ENCODE results near the gene FAM83B. TPM values are rescaled to one million over a fixed set of nuclear protein-coding genes. Genes with fewer than 3 reads are reported as not detected.
"Not testable (repeated sequence)": the region's sequence is repeated elsewhere in the genome, so short reads cannot be mapped to it uniquely, and the experiment has no call there.

FAM83B gene
- total RNA-seq, 4 donors from 2014 or later = 4.1 TPM; not detected in 3

DNA sequence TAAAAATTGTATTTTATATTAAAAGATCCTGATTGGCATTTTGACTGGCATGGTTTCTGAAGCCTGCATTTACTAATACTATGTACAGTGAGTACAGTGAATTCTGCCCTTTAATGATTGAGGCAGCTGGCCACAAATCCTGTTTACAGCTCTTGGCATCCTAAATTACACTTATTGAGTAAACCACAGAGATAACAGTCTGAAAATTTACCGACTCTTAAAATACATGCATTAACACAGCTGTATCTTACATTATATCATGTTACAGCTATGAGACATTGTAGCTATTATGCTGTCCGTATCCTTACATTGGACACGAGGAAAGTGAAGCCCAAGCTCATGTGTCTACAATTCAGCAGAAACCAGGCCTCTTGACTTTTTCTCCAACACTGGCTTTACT lies 90.8 kb downstream of the FAM83B start:
- no peak for TF ChIP-seq POLR2AphosphoS5 (IDR thresholded peaks at IDR 0.05)
- no peaks in the 10 kb centered on the region for H3K36me3 ChIP-seq
- ATAC-seq = no peak
- no peak overlapping the region for H3K27ac ChIP-seq
- H3K4me1 ChIP-seq = no peaks in the 10 kb centered on the region
- 49 to 63% methylated on average over 3 of the region's 3 CpGs for WGBS, 2 donors (ENCODE audit: low coverage in 1 of 2)
- peaks cover 0 to 13% (median 0%) of the 10 kb centered on the region in 3 donors for H3K9me3 ChIP-seq
- no peak overlapping the region for H3K4me3 ChIP-seq
- H3K27me3 ChIP-seq = no peaks in the 10 kb centered on the region

- Histone ChIP-seq H3K9me3 (no peaks in the 10 kb centered on the region), H3K4me1 (no peaks in the 10 kb centered on the region), H3K27ac (no peak overlapping the region), H3K27me3 (no peaks in the 10 kb centered on the region), H3K36me3 (no peaks in the 10 kb centered on the region), H3K4me3 (no peak overlapping the region)
- TF ChIP-seq EP300 (IDR thresholded peaks at IDR 0.05) = no peak
- TF ChIP-seq CTCF (IDR thresholded peaks at IDR 0.05) = no peak
- TF ChIP-seq POLR2AphosphoS5 (IDR thresholded peaks at IDR 0.05) = no peak
- TF ChIP-seq POLR2A (IDR thresholded peaks at IDR 0.05) = no peak
- ATAC-seq = no peak
Measured at GRCh38 chr6:54957698-54958097, 111.1 kb downstream of the FAM83B start.

- H3K27me3 ChIP-seq = no peaks in the 10 kb centered on the region
- ATAC-seq = no peak
- WGBS, 2 donors (ENCODE audit: low coverage in 1 of 2) = 9 to 17% methylated on average over 3 of the region's 3 CpGs
- H3K4me1 ChIP-seq = no peaks in the 10 kb centered on the region
- no peak for TF ChIP-seq POLR2AphosphoS5 (IDR thresholded peaks at IDR 0.05)
- no peak for TF ChIP-seq POLR2A (IDR thresholded peaks at IDR 0.05)
- no peak for TF ChIP-seq CTCF (IDR thresholded peaks at IDR 0.05)
- no peak for TF ChIP-seq EP300 (IDR thresholded peaks at IDR 0.05)
- no peak overlapping the region for H3K4me3 ChIP-seq
- no peaks in the 10 kb centered on the region for H3K36me3 ChIP-seq
- H3K9me3 ChIP-seq = no peaks in the 10 kb centered on the region
- H3K27ac ChIP-seq = no peak overlapping the region
Measured at GRCh38 chr6:54958446-54958845, 111.9 kb downstream of the FAM83B start.

- Histone ChIP-seq H3K27ac (no peak overlapping the region), H3K36me3 (no peaks in the 10 kb centered on the region), H3K4me3 (no peak overlapping the region), H3K9me3 (no peaks in the 10 kb centered on the region), H3K4me1 (no peaks in the 10 kb centered on the region), H3K27me3 (no peaks in the 10 kb centered on the region)
- 68 to 80% methylated on average over 4 of the region's 4 CpGs for WGBS, 2 donors (ENCODE audit: low coverage in 1 of 2)
- ATAC-seq = no peak
- TF ChIP-seq POLR2A (IDR thresholded peaks at IDR 0.05) (no peak), CTCF (IDR thresholded peaks at IDR 0.05) (no peak), POLR2AphosphoS5 (IDR thresholded peaks at IDR 0.05) (no peak), EP300 (IDR thresholded peaks at IDR 0.05) (no peak)
Measured at GRCh38 chr6:54959820-54960219, 113.2 kb downstream of the FAM83B start.

- H3K27me3 ChIP-seq, H3K9me3 ChIP-seq, H3K4me1 ChIP-seq, ATAC-seq, H3K36me3 ChIP-seq, H3K4me3 ChIP-seq, H3K27ac ChIP-seq: not testable (repeated sequence)
- WGBS, 2 donors (ENCODE audit: low coverage in 1 of 2) = 95 to 100% methylated on average over 1 to 20 of the region's 23 CpGs
Measured at GRCh38 chr6:54961372-54961771, 114.8 kb downstream of the FAM83B start.

- Histone ChIP-seq H3K27me3 (no peaks in the 10 kb centered on the region), H3K9me3 (no peaks in the 10 kb centered on the region), H3K27ac (no peak overlapping the region), H3K4me1 (no peaks in the 10 kb centered on the region), H3K4me3 (no peak overlapping the region), H3K36me3 (no peaks in the 10 kb centered on the region)
- no peak for ATAC-seq
- TF ChIP-seq POLR2A (IDR thresholded peaks at IDR 0.05) = no peak
- no peak for TF ChIP-seq POLR2AphosphoS5 (IDR thresholded peaks at IDR 0.05)
- WGBS, 2 donors (ENCODE audit: low coverage in 1 of 2) = 94 to 100% methylated on average over 3 of the region's 3 CpGs
Measured at GRCh38 chr6:54970337-54970736, 123.8 kb downstream of the FAM83B start.

DNA sequence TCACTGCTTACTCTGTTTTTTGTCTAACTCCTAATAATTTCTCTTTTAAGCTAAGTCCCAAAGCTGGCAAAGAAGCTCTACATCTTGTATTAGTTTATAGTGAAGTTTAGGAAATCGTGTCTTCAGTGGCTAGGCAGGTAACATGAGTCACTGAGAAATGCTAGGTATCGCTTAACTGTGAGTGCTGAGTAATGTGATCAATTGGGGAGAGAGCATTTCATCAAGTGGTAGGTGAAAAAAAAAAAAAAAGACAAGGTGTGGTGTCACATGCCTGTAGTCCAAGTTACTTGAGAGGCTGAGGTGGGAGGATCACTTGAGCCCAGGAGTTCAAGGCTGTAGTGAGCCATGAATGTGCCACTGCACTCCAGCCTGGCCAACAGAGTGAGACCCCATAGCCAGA lies 125.3 kb downstream of the FAM83B start:
- no peaks in the 10 kb centered on the region for H3K36me3 ChIP-seq
- 40 to 70% methylated on average over 2 of the region's 2 CpGs for WGBS, 2 donors (ENCODE audit: low coverage in 1 of 2)
- no peaks in the 10 kb centered on the region for H3K27me3 ChIP-seq
- no peak overlapping the region for H3K4me3 ChIP-seq
- TF ChIP-seq CTCF (IDR thresholded peaks at IDR 0.05) = no peak
- TF ChIP-seq POLR2AphosphoS5 (IDR thresholded peaks at IDR 0.05) = no peak
- no peak for TF ChIP-seq POLR2A (IDR thresholded peaks at IDR 0.05)
- TF ChIP-seq EP300 (IDR thresholded peaks at IDR 0.05) = no peak
- no peak overlapping the region for H3K27ac ChIP-seq
- H3K4me1 ChIP-seq = no peaks in the 10 kb centered on the region
- no peak for ATAC-seq
- no peaks in the 10 kb centered on the region for H3K9me3 ChIP-seq

GRCh38 chr6:54979161-54979560 lies 132.6 kb downstream of the FAM83B start:
- no CpG with 5 or more reads among the region's 24 CpGs for WGBS, 2 donors (ENCODE audit: low coverage in 1 of 2)
- H3K4me3 ChIP-seq = not testable (repeated sequence)

More at GRCh38 chr6:54979161-54979560, 132.6 kb downstream of the FAM83B start:
- H3K4me1 ChIP-seq, H3K36me3 ChIP-seq, H3K27ac ChIP-seq, H3K27me3 ChIP-seq, ATAC-seq, H3K9me3 ChIP-seq: not testable (repeated sequence)
